Measurements from ENCODE around the gene CREBRF.

Gene CREBRF

DNA sequence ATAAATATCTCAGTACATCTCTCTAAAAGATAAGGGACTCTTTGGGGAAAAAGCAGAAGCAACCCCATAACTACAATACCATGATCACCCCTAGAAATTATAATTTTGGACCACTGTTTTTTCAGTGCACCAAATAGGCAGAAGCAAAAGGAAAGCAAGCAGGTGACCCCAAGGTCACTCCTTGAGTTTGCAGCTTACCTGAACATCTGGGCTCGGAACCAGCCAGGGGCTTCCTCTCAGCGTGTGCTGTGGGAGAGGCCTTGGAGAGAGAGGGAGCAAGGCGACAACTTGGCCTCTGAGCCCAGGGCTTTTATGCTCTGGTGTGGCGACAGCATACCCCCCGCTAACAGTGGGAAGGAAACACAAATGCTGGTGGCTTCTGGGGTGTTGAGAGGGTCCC lies 105.0 kb downstream of the CREBRF start:
- DNase-seq = no peak

DNA sequence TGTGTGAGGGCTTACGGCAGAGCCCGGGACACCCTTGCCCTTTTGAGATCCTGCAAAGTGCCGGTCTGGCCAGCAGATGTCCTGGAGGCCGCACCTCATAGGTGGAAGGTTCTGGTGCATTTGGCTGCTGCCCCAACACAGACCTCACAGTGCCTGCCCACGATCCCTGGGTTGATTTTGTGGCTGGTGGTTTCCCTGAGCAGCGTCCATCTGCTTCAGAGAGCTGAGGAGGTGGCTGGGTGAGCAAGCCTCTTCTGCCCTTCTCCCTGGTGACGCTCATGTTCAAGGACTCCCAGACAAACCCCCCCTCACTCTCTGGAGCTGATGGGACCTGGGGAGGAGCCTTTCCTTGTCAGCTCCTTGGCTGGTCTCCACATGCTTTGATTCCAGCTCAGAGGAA lies 107.1 kb downstream of the CREBRF start:
- no peak for DNase-seq

DNA sequence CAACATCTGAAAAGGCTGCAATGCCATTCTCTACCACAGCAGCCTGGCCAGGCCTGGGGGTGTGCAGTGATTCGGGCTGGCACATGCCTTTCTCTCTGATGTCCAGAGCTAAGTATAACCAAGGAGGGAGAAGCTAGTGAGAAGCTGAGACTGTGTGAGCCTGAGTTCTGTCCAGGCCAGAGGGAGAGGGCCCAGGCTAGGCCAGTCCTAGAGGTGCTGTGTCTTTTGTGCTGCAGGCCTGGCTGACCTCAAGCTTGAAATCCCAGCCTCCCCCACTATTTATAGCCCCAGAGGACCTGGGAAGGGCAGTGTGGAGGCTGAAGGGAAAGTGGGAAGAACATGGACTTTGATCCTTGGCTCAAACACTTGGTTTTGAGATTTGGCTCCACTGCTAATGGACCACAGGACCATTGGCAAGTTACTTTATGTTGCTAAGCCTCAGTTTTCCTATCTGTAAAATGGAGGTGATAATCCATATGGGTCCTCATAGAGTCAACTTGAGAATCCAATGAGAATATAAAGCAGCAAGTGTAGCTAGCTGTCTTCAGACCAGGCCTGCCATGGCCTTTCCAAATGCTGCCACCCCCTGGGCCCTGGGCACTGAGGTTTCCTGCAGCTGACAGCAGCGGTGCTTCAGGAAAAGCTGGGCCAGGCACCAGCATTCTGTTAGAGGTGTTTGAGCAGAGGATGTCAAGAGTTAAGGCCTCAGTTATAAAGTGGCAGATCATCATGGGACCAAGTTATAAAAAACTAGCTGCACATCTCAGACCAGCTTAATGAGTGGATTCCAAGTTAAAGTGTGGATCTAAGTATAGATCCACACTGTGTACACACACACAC lies 109.2 kb downstream of the CREBRF start:
- no peak for DNase-seq

DNA sequence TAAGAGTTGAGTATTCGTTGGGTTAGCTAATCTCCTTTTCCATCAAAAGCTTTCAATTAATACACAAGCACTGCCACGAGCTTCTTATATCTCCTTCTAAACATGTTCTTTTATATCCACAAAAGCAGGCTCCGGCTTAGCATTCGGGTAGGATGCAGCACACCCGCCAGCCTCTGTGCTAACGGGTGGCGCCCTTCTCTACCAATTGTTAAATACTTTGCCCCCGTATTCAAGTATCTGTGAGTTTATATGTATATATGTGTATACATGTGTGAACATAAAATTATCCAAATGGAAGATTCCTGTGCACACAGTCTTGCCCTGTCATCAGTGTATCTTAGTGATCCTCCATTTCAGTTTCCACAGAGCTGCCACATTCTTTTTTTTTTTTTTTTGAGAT lies 116.0 kb downstream of the CREBRF start:
- no peak for DNase-seq

DNA sequence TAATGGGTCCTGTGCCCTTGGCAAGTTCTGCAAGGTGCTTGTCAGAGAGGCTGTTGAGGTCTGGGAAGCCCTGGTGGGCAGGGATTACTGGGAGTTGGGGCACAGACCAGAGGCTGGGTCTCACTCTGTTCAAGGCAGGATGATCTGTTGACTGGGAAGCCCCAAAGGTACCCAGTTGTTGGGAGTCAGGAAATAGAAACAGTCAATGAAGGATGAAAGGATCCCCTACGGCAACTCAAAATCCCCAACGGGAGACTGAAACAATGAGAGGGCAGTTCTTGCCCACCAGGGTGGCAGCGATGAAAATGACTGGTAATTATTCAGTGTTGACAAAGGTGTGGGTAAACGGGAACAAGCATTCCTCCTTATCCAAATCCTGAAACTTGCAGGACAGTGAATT lies 119.4 kb downstream of the CREBRF start:
- DNase-seq = no peak

DNA sequence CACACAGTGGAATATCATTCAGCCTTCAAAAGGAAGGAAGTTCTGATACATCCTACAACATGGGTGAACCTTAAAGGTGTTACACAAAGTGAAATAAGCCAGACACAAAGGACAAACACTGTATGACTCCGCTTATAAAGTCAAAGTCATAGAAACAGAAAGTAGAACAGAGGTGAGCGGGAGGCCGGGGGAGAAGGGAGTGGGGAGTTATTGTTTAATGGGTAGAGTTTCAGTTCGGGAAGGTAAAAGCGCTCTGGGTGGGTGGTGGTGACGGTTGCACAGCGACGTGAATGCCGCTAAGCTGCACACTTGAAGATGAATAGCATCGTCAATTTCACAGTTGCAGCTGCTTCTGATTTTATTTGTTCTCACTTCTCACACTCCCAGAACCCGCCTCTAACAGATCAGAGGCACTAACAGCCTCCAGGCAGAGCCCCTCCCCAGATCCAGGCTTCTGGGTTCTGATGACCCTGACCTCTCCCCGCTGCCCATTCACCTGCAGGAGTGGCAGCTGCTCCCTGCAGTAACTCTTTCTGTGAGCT lies 122.3 kb downstream of the CREBRF start:
- no peak for DNase-seq

DNA sequence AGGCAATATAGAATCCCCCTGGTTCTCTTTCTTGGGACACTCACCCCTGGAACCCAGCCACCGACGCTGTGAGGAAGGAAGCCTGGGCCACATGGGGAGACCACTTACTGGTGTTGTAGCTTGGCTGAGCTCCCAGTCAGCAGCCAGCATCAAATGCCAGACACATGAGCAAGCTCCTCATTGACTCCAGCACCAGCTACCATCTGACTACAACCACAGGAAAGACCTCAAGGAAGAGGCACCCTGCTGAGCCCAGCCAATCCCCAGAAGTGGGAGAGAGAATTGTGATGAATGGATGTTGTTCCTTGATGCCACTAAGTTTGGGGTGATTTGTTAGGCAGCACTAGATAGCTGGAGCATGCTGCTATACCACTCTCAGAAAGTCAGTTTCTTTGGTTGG lies 124.2 kb downstream of the CREBRF start:
- no peak for DNase-seq

DNA sequence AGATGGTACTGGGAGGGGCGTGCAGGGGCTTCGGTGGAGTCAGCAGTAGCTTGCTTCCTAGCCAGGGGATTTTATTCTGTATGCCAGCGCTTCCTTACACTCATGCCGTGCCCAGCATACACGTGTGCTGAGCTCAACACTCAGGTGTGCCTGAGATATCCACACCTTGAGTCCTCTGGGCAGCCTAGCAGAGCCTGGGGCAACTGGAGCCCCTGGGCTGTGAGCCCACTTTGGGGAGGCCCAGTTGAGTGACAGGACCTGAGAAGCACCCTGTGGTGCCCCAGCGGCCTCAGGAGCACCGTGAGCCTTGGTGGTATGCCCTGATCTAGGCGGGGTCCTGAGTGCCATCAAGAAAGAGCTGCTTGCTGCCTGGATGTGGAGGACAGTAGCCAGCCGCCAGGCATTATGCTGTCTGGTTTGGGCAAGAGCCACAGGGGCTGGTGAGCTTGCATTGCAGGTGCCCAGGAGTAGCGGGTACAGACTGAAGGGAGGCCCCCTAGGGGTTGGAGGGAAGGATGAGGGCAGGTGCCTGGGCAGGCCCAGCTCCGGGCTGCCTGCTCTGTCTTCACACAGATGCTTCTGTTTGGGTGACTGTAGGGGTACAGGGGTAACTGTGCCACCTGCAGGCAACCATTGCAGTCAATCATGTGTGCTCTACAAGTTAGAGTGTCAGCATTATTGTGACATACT lies 131.0 kb downstream of the CREBRF start:
- DNase-seq = peak; percentile 32

DNA sequence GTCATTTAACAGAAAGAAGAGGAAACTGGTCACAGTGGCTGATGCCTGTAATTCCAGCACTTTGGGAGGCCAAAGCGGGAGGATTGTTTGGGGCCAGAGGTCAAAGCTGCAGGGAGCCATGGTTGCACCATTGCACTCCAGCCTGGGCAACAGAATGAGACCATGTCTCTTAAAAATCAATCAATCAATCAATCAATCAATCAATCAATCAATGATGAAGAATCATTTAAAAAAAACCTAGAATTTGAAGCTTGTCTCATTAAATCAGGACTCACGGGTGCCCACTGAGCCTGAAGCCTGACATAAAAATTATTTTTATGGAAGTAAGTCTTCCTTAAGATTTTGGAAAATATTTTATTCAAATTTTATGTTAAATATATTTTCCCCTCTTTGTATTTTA lies 132.1 kb downstream of the CREBRF start:
- DNase-seq = no peak

Measured in activated CD4-positive, alpha-beta T cell treated with anti-CD3 and anti-CD28 coated beads, Interleukin-2, Interleukin-6, amounts not matched to agents 100 ng/mL and 50 ng/mL, durations not matched to agents 16 hours and 8 hours (primary cell).